Type B pancreatic cell (in vitro differentiated cells): Measurements from ENCODE around the gene GLIS1. TPM values are rescaled to one million over a fixed set of nuclear protein-coding genes. Genes with fewer than 3 reads are reported as not detected.
A peak's percentile ranks its signal among the peaks of the same experiment; 100 is the strongest.

Experiments used
- DNase-seq: peaks from one replicate; pipeline ENCODE4 v3.0.0; 2021; ENCODE audit warnings: mixed read lengths; ENCODE audit not compliant: unreplicated experiment; ENCODE audit errors: extremely low spot score
- H3K27ac Mint-ChIP-seq: 2 replicates; pipeline ENCODE4 v1.8.0; 2021; ENCODE audit warnings: mild to moderate bottlenecking, mixed read lengths
- H3K27me3 Mint-ChIP-seq: 2 replicates; pipeline ENCODE4 v1.8.0; 2021; ENCODE audit warnings: mixed read lengths
- H3K36me3 Mint-ChIP-seq: 2 replicates; pipeline ENCODE4 v1.8.0; 2021; ENCODE audit warnings: mixed read lengths
- H3K4me1 Mint-ChIP-seq: one replicate; pipeline ENCODE4 v1.8.0; 2021; ENCODE audit warnings: mixed read lengths; ENCODE audit not compliant: unreplicated experiment
- H3K4me3 Mint-ChIP-seq: 2 replicates; pipeline ENCODE4 v1.8.0; 2021; ENCODE audit warnings: mild to moderate bottlenecking, mixed read lengths
- H3K9me3 Mint-ChIP-seq: 2 replicates; pipeline ENCODE4 v1.8.0; 2021; ENCODE audit warnings: mixed read lengths
- CTCF ChIP-seq: fragments of 200-600 bp; sonication (generic); conservative IDR thresholded peaks from 2 replicates; pipeline ENCODE4 v1.5.0; 2021; ENCODE audit warnings: antibody characterized with exemption, mild to moderate bottlenecking
- total RNA-seq: library from RNA; stranded (reverse); gene quantifications from 2 replicates; pipeline ENCODE4 v1.2.1, GENCODE V29; 2021; ENCODE audit warnings: low replicate concordance

The GLIS1 gene
- total RNA-seq, 1 donor from 2014 or later = 2.1 TPM

GRCh38 chr1:53588053-53588779, 150.7 kb downstream of the GLIS1 start:
- Mint-ChIP-seq H3K9me3 (no peaks in the 10 kb centered on the region), H3K27ac (no peak overlapping the region), H3K36me3 (no peaks in the 10 kb centered on the region), H3K4me1 (peaks cover 59% of the 10 kb centered on the region), H3K4me3 (no peak overlapping the region), H3K27me3 (peaks cover 25% of the 10 kb centered on the region)
- peak; percentile 56 for DNase-seq
- no peak for TF ChIP-seq CTCF

GRCh38 chr1:53587252-53587988, 151.5 kb downstream of the GLIS1 start:
- peak; percentile 42 for DNase-seq
- Mint-ChIP-seq H3K4me3 (no peak overlapping the region), H3K4me1 (peaks cover 60% of the 10 kb centered on the region), H3K36me3 (no peaks in the 10 kb centered on the region), H3K27me3 (peaks cover 21% of the 10 kb centered on the region), H3K9me3 (no peaks in the 10 kb centered on the region), H3K27ac (no peak overlapping the region)
- TF ChIP-seq CTCF = no peak

GRCh38 chr1:53586765-53587164, 152.2 kb downstream of the GLIS1 start:
- peaks cover 21% of the 10 kb centered on the region for H3K27me3 Mint-ChIP-seq
- H3K9me3 Mint-ChIP-seq = no peaks in the 10 kb centered on the region
- no peaks in the 10 kb centered on the region for H3K36me3 Mint-ChIP-seq
- no peak overlapping the region for H3K4me3 Mint-ChIP-seq
- peak overlapping the region; percentile 1 for H3K27ac Mint-ChIP-seq
- TF ChIP-seq CTCF = no peak
- DNase-seq = peak; percentile 59
- H3K4me1 Mint-ChIP-seq = peaks cover 59% of the 10 kb centered on the region

GRCh38 chr1:53585565-53585964, 153.4 kb downstream of the GLIS1 start:
- no peak for DNase-seq
- H3K4me1 Mint-ChIP-seq = peaks cover 63% of the 10 kb centered on the region
- no peak overlapping the region for H3K4me3 Mint-ChIP-seq
- no peak for TF ChIP-seq CTCF
- no peak overlapping the region for H3K27ac Mint-ChIP-seq
- no peaks in the 10 kb centered on the region for H3K9me3 Mint-ChIP-seq
- peaks cover 21% of the 10 kb centered on the region for H3K27me3 Mint-ChIP-seq
- no peaks in the 10 kb centered on the region for H3K36me3 Mint-ChIP-seq

DNA sequence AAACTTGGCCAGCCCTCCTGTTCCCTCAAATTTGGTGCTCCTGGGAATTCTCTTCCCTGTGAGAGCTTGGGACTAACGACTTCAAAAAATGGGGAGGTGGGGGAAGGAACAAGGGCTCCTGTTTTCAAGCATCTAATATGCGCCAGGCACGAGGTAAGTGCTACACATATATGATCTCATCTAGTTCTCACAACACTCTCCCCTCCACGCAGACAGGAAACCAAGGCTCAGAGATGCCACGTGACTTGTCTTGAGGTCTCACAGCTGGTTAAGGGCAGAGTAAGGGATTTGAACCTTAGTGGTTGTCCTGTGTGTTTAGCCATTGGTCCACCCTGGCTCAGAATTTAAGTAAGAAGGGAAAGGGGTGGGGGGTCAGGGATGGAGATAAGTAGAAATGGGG, 153.8 kb downstream of the GLIS1 start:
- TF ChIP-seq CTCF = no peak
- DNase-seq = peak; percentile 37

More for the DNA sequence above, 153.8 kb downstream of the GLIS1 start:
- H3K36me3 Mint-ChIP-seq = no peaks in the 10 kb centered on the region
- H3K27ac Mint-ChIP-seq = no peak overlapping the region
- H3K4me1 Mint-ChIP-seq = peaks cover 58% of the 10 kb centered on the region
- no peak overlapping the region for H3K4me3 Mint-ChIP-seq
- peaks cover 21% of the 10 kb centered on the region for H3K27me3 Mint-ChIP-seq
- no peaks in the 10 kb centered on the region for H3K9me3 Mint-ChIP-seq
